HG03064 (cell line): ENCODE measurements around the gene TFB1M.
A peak's percentile ranks its signal among the peaks of the same experiment; 100 is the strongest.

Experiments used
- ATAC-seq: cut with Tn5 transposase; IDR thresholded peaks from one replicate; pipeline ENCODE4 v1.9.1; 2021; ENCODE audit warnings: low read depth; ENCODE audit not compliant: unreplicated experiment

Gene TFB1M

GRCh38 chr6:155267411-155267810 is 46.9 kb downstream of the TFB1M start:
- no peak for ATAC-seq

GRCh38 chr6:155265843-155266535 is 48.3 kb downstream of the TFB1M start:
- ATAC-seq: no peak

- ATAC-seq: no peak
Observed at GRCh38 chr6:155264693-155265320, 49.5 kb downstream of the TFB1M start.

GRCh38 chr6:155263373-155264063 is 50.8 kb downstream of the TFB1M start, which contains the start of gene CLDN20:
Gene CLDN20 (plus strand): TSS chr6:155264013. CDS start chr6:155275720, 11,707 bp downstream.
- no peak for ATAC-seq

GRCh38 chr6:155262655-155263054 is 51.6 kb downstream of the TFB1M start:
- ATAC-seq: no peak

GRCh38 chr6:155261111-155261900 is 53.0 kb downstream of the TFB1M start:
- ATAC-seq: no peak

- ATAC-seq: peak; percentile 66
Observed at GRCh38 chr6:155260686-155261085, 53.6 kb downstream of the TFB1M start.

GRCh38 chr6:155259897-155260296 is 54.4 kb downstream of the TFB1M start:
- ATAC-seq: no peak

- ATAC-seq: no peak
Observed at GRCh38 chr6:155259204-155259603, 55.1 kb downstream of the TFB1M start.

- no peak for ATAC-seq
Observed at GRCh38 chr6:155257796-155258195, 56.5 kb downstream of the TFB1M start.

GRCh38 chr6:155256122-155256795 is 58.0 kb downstream of the TFB1M start:
- ATAC-seq: no peak

- no peak for ATAC-seq
Observed at GRCh38 chr6:155254139-155254538, 60.1 kb downstream of the TFB1M start.

GRCh38 chr6:155253337-155253736 is 60.9 kb downstream of the TFB1M start:
- no peak for ATAC-seq

GRCh38 chr6:155252581-155252980 is 61.7 kb downstream of the TFB1M start:
- ATAC-seq: no peak

- ATAC-seq: no peak
Observed at GRCh38 chr6:155250701-155251381, 63.4 kb downstream of the TFB1M start.

GRCh38 chr6:155248008-155249001 is 66.0 kb downstream of the TFB1M start:
- ATAC-seq: no peak

- no peak for ATAC-seq
Observed at GRCh38 chr6:155247618-155248007, 66.7 kb downstream of the TFB1M start.

- no peak for ATAC-seq
Observed at GRCh38 chr6:155246825-155247224, 67.5 kb downstream of the TFB1M start.

GRCh38 chr6:155245831-155246230 is 68.5 kb downstream of the TFB1M start:
- ATAC-seq: no peak
